Neural progenitor cell (in vitro differentiated cells): ENCODE data around the gene KDELR3. TPM values are rescaled to one million over a fixed set of nuclear protein-coding genes. Genes with fewer than 3 reads are reported as not detected.

ENCODE experiments used
- DNase-seq: peaks from one replicate; pipeline ENCODE4 v3.0.0-alpha.2; 2016; ENCODE audit warnings: low spot score
- H2AFZ ChIP-seq: fragments of 200-600 bp; sonication (generic); replicated peaks from 2 replicates; pipeline ENCODE4 v1.6.1; 2016; ENCODE audit warnings: antibody characterized with exemption
- H3F3A ChIP-seq: fragments of 200-600 bp; sonication (generic); 2 replicates; pipeline ENCODE4 v1.6.1; 2016; ENCODE audit warnings: antibody characterized with exemption, low read depth
- H3K27ac ChIP-seq: fragments of 200-600 bp; sonication (generic); 2 replicates; pipeline ENCODE4 v1.5.1; 2016; ENCODE audit warnings: mild to moderate bottlenecking
- H3K27me3 ChIP-seq: fragments of 200-600 bp; sonication (generic); 2 replicates; pipeline ENCODE4 v1.6.1; 2016; ENCODE audit warnings: mild to moderate bottlenecking, moderate library complexity
- H3K36me3 ChIP-seq: fragments of 200-600 bp; sonication (generic); 2 replicates; pipeline ENCODE4 v1.5.1; 2016
- H3K4me1 ChIP-seq: fragments of 200-600 bp; sonication (generic); 2 replicates; pipeline ENCODE4 v1.6.1; 2016; ENCODE audit warnings: mixed run types
- H3K4me2 ChIP-seq: fragments of 200-600 bp; sonication (generic); 2 replicates; pipeline ENCODE4 v1.6.1; 2016
- H3K4me3 ChIP-seq: fragments of 200-600 bp; sonication (generic); 2 replicates; pipeline ENCODE4 v1.5.1; 2016
- H3K79me2 ChIP-seq: fragments of 200-600 bp; sonication (generic); 2 replicates; pipeline ENCODE4 v1.6.1; 2016; ENCODE audit warnings: low read depth
- H3K9ac ChIP-seq: fragments of 200-600 bp; sonication (generic); 2 replicates; pipeline ENCODE4 v1.6.1; 2016
- H3K9me3 ChIP-seq: fragments of 200-600 bp; sonication (generic); 2 replicates; pipeline ENCODE4 v1.5.1; 2016; ENCODE audit warnings: low read depth
- H4K20me1 ChIP-seq: fragments of 200-600 bp; sonication (generic); 2 replicates; pipeline ENCODE4 v1.6.1; 2016; ENCODE audit warnings: low read depth
- H3K27ac Mint-ChIP-seq: 3 replicates; pipeline ENCODE4 v1.8.0; 2021; ENCODE audit warnings: mixed read lengths
- H3K27me3 Mint-ChIP-seq: 2 replicates; pipeline ENCODE4 v1.8.0; 2022; ENCODE audit warnings: low read depth, mild to moderate bottlenecking, inconsistent platforms, moderate library complexity, mixed read lengths; ENCODE audit not compliant: insufficient read depth
- H3K36me3 Mint-ChIP-seq: 3 replicates; pipeline ENCODE4 v1.8.0; 2021; ENCODE audit warnings: mixed read lengths
- H3K4me1 Mint-ChIP-seq: 3 replicates; pipeline ENCODE4 v1.8.0; 2021; ENCODE audit warnings: mixed read lengths
- H3K4me3 Mint-ChIP-seq: 3 replicates; pipeline ENCODE4 v1.8.0; 2021; ENCODE audit warnings: mild to moderate bottlenecking, moderate library complexity, mixed read lengths
- H3K9me3 Mint-ChIP-seq: 3 replicates; pipeline ENCODE4 v1.8.0; 2020; ENCODE audit warnings: mixed read lengths
- CTCF ChIP-seq: fragments of 200-600 bp; sonication (generic); IDR thresholded peaks from 2 replicates; pipeline ENCODE4 v1.5.1; 2017; ENCODE audit warnings: antibody characterized with exemption, mild to moderate bottlenecking
- EZH2 ChIP-seq: fragments of 200-600 bp; sonication (generic); IDR thresholded peaks from 2 replicates; pipeline ENCODE4 v1.6.1; 2017; ENCODE audit warnings: antibody characterized with exemption, mild to moderate bottlenecking, moderate library complexity
- EZH2phosphoT487 ChIP-seq: fragments of 200-600 bp; sonication (generic); IDR thresholded peaks from 2 replicates; pipeline ENCODE4 v1.6.1; 2017; ENCODE audit warnings: antibody characterized with exemption
- total RNA-seq: library from RNA; depleted of rRNA; stranded (reverse); fragments of >200 nt; gene quantifications from 2 replicates; pipeline ENCODE4 v1.2.3, GENCODE V29; 2015; ENCODE audit warnings: low replicate concordance

Gene KDELR3
- total RNA-seq, 1 donor from 2014 or later: 3.4 TPM

GRCh38 chr22:38477585-38477984, 9.7 kb downstream of the KDELR3 start:
- H4K20me1 ChIP-seq: peaks cover 3% of the 10 kb centered on the region
- H3K36me3 Mint-ChIP-seq: peaks cover 18% of the 10 kb centered on the region
- no peak for TF ChIP-seq EZH2phosphoT487
- TF ChIP-seq CTCF: no peak
- TF ChIP-seq EZH2: no peak
- no peak overlapping the region for H3K27ac ChIP-seq
- H3K27ac Mint-ChIP-seq: no peak overlapping the region
- H3K27me3 ChIP-seq: no peaks in the 10 kb centered on the region
- no peaks in the 10 kb centered on the region for H3K9me3 ChIP-seq
- no peak overlapping the region for H3K4me2 ChIP-seq
- H3K36me3 ChIP-seq: peaks cover 3% of the 10 kb centered on the region
- no peak for DNase-seq
- peaks cover 6% of the 10 kb centered on the region for H3K4me1 Mint-ChIP-seq
- no peak overlapping the region for H3K9ac ChIP-seq
- H3K27me3 Mint-ChIP-seq: peaks cover 3% of the 10 kb centered on the region
- H3F3A ChIP-seq: peaks cover 48% of the 10 kb centered on the region
- no peak overlapping the region for H3K4me3 ChIP-seq
- H3K9me3 Mint-ChIP-seq: no peaks in the 10 kb centered on the region
- H2AFZ ChIP-seq: no peak overlapping the region
- H3K79me2 ChIP-seq: no peaks in the 10 kb centered on the region
- peak overlapping the region; percentile 41 for H3K4me3 Mint-ChIP-seq
- no peaks in the 10 kb centered on the region for H3K4me1 ChIP-seq

GRCh38 chr22:38479096-38479837, 11.4 kb downstream of the KDELR3 start:
- no peaks in the 10 kb centered on the region for H3K27me3 ChIP-seq
- H3K79me2 ChIP-seq: no peaks in the 10 kb centered on the region
- H3K36me3 ChIP-seq: peaks cover 8% of the 10 kb centered on the region
- H3K9me3 ChIP-seq: no peaks in the 10 kb centered on the region
- no peaks in the 10 kb centered on the region for H3K4me1 ChIP-seq
- H2AFZ ChIP-seq: no peak overlapping the region
- H3K27ac ChIP-seq: peak overlapping the region; percentile 73
- peaks cover 34% of the 10 kb centered on the region for H3K36me3 Mint-ChIP-seq
- no peak overlapping the region for H3K27ac Mint-ChIP-seq
- peaks cover 16% of the 10 kb centered on the region for H4K20me1 ChIP-seq
- H3K4me1 Mint-ChIP-seq: peaks cover 4% of the 10 kb centered on the region
- no peak for DNase-seq
- peaks cover 65% of the 10 kb centered on the region for H3F3A ChIP-seq
- H3K9ac ChIP-seq: no peak overlapping the region
- no peaks in the 10 kb centered on the region for H3K9me3 Mint-ChIP-seq
- H3K4me3 ChIP-seq: no peak overlapping the region
- H3K27me3 Mint-ChIP-seq: peaks cover 5% of the 10 kb centered on the region
- H3K4me2 ChIP-seq: no peak overlapping the region
- no peak overlapping the region for H3K4me3 Mint-ChIP-seq
- TF ChIP-seq EZH2phosphoT487: no peak
- no peak for TF ChIP-seq EZH2
- TF ChIP-seq CTCF: no peak

- Histone ChIP-seq H3K79me2 (no peaks in the 10 kb centered on the region), H3K27ac (peak overlapping the region; percentile 67), H2AFZ (no peak overlapping the region), H3F3A (peaks cover 86% of the 10 kb centered on the region), H3K9me3 (no peaks in the 10 kb centered on the region), H3K36me3 (peaks cover 18% of the 10 kb centered on the region), H4K20me1 (peaks cover 23% of the 10 kb centered on the region), H3K4me3 (no peak overlapping the region), H3K4me1 (no peaks in the 10 kb centered on the region), H3K9ac (no peak overlapping the region), H3K27me3 (no peaks in the 10 kb centered on the region), H3K4me2 (no peak overlapping the region)
- TF ChIP-seq EZH2phosphoT487 (no peak), CTCF (no peak)
- Mint-ChIP-seq H3K4me1 (peaks cover 4% of the 10 kb centered on the region), H3K9me3 (no peaks in the 10 kb centered on the region), H3K36me3 (peaks cover 47% of the 10 kb centered on the region), H3K27ac (no peak overlapping the region), H3K4me3 (no peak overlapping the region), H3K27me3 (peaks cover 4% of the 10 kb centered on the region)
- DNase-seq: no peak
These were observed 13.4 kb downstream of the KDELR3 start for GRCh38 chr22:38481162-38481870.
